SU-DHL-6 (cell line): ENCODE data around the gene CCDC187.

Experiments
- H2AFZ ChIP-seq: fragments of 200-600 bp; sonication (generic); 2 replicates; pipeline ENCODE4 v1.6.1; 2014; ENCODE audit warnings: low read depth, mild to moderate bottlenecking, moderate library complexity, mixed read lengths, antibody characterized with exemption, low read length; ENCODE audit not compliant: severe bottlenecking
- H3F3A ChIP-seq: fragments of 200-600 bp; shearing (Covaris generic); 2 replicates; pipeline ENCODE4 v1.6.0; 2016; ENCODE audit warnings: antibody characterized with exemption, mild to moderate bottlenecking; ENCODE audit not compliant: insufficient read depth
- H3K27ac ChIP-seq: fragments of 200-600 bp; sonication (generic); 2 replicates; pipeline ENCODE4 v1.5.1; 2016; ENCODE audit warnings: low read depth, mild to moderate bottlenecking, low read length, moderate library complexity, mixed read lengths
- H3K27me3 ChIP-seq: fragments of 200-600 bp; sonication (generic), shearing (Covaris generic); 2 replicates; pipeline ENCODE4 v1.6.0; 2014; ENCODE audit warnings: mild to moderate bottlenecking, low read length
- H3K36me3 ChIP-seq: fragments of 200-600 bp; sonication (generic); 2 replicates; pipeline ENCODE4 v1.6.1; 2014; ENCODE audit warnings: mild to moderate bottlenecking, low read length, mixed read lengths
- H3K4me2 ChIP-seq: fragments of 300-600, 200-600 bp; shearing (Covaris generic), sonication (generic); 2 replicates; pipeline ENCODE4 v1.6.0; 2014; ENCODE audit warnings: low read length, low read depth, mild to moderate bottlenecking; ENCODE audit not compliant: poor library complexity, severe bottlenecking
- H3K4me3 ChIP-seq: fragments of 200-600 bp; sonication (generic); 2 replicates; pipeline ENCODE4 v1.5.1; 2014; ENCODE audit warnings: antibody characterized with exemption, low read length, mild to moderate bottlenecking, mixed read lengths; ENCODE audit not compliant: insufficient read depth, poor library complexity, severe bottlenecking
- H3K79me2 ChIP-seq: fragments of 200-600 bp; sonication (generic); 2 replicates; pipeline ENCODE4 v1.6.1; 2014; ENCODE audit warnings: mild to moderate bottlenecking, low read length, moderate library complexity; ENCODE audit not compliant: insufficient read depth
- H3K9ac ChIP-seq: fragments of 200-600 bp; sonication (generic); 2 replicates; pipeline ENCODE4 v1.7.0; 2014; ENCODE audit warnings: mild to moderate bottlenecking, low read length
- H3K9me2 ChIP-seq: fragments of 200-600 bp; sonication (generic); replicated peaks from 2 replicates; pipeline ENCODE4 v1.6.1; 2014; ENCODE audit warnings: low read length; ENCODE audit not compliant: insufficient read depth
- H3K9me3 ChIP-seq: fragments of 200-600 bp; sonication (generic); 2 replicates; pipeline ENCODE4 v1.6.1; 2014; ENCODE audit warnings: low read length, mixed read lengths; ENCODE audit not compliant: insufficient read depth
- H4K20me1 ChIP-seq: fragments of 200-600 bp; sonication (generic); 2 replicates; pipeline ENCODE4 v1.6.1; 2014; ENCODE audit warnings: low read depth, mild to moderate bottlenecking, antibody characterized with exemption, low read length, moderate library complexity, mixed read lengths
- EZH2phosphoT487 ChIP-seq: fragments of 200-600 bp; sonication (generic), shearing (Covaris generic); conservative IDR thresholded peaks from 2 replicates; pipeline ENCODE4 v1.6.1; 2018; ENCODE audit warnings: mild to moderate bottlenecking, antibody characterized with exemption, low read length, moderate library complexity, mixed read lengths
- TF ChIP-seq, protein P1 (sequence below): fragments of 200-600 bp; sonication (generic); IDR thresholded peaks from one replicate; pipeline ENCODE4 v1.5.1; 2017; ENCODE audit warnings: antibody characterized with exemption, mild to moderate bottlenecking, low read length, moderate library complexity; ENCODE audit not compliant: insufficient read depth, poor library complexity, severe bottlenecking

CCDC187 gene

DNA sequence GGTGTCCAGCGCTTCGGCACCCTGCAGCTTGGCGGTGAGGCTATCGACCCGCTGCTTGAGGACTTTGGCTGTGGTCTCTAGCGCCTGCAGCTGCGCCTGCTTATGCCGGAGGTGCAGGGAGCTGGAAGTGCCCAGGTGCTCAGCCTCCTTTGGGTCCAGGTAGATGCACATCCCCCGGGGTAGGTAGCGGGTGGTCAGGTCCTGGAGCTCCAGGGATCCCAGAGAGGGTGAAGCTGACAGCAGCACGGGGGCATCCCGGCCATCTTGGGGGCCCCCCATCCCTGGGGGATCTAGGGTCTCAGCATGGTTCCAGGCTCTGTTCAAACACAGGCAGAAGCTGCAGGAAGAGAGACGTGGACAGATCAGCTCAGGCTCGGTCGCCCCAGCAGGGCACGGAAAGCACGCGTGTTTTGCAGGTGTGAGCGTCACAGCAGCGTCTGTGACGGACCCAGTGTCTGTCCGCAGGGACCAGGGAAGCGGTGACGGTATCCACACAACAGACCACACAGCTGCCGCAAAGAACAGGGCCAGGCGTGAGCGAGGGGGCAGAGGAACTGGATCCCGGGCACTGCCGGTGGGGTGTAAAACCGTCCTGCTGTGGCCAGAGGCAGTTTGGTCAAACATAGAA lies 17.4 kb downstream of the CCDC187 start:
- Histone ChIP-seq H3K27me3 (no peaks in the 10 kb centered on the region), H4K20me1 (no peaks in the 10 kb centered on the region), H3K9me3 (no peaks in the 10 kb centered on the region), H3K9me2 (no peaks in the 10 kb centered on the region), H3K4me3 (no peak overlapping the region), H2AFZ (no peak overlapping the region), H3K36me3 (no peaks in the 10 kb centered on the region), H3K27ac (no peak overlapping the region), H3K79me2 (no peaks in the 10 kb centered on the region), H3K9ac (no peak overlapping the region), H3F3A (no peaks in the 10 kb centered on the region), H3K4me2 (no peak overlapping the region)
- no peak for TF ChIP-seq EZH2phosphoT487
- TF ChIP-seq, protein P1, sequence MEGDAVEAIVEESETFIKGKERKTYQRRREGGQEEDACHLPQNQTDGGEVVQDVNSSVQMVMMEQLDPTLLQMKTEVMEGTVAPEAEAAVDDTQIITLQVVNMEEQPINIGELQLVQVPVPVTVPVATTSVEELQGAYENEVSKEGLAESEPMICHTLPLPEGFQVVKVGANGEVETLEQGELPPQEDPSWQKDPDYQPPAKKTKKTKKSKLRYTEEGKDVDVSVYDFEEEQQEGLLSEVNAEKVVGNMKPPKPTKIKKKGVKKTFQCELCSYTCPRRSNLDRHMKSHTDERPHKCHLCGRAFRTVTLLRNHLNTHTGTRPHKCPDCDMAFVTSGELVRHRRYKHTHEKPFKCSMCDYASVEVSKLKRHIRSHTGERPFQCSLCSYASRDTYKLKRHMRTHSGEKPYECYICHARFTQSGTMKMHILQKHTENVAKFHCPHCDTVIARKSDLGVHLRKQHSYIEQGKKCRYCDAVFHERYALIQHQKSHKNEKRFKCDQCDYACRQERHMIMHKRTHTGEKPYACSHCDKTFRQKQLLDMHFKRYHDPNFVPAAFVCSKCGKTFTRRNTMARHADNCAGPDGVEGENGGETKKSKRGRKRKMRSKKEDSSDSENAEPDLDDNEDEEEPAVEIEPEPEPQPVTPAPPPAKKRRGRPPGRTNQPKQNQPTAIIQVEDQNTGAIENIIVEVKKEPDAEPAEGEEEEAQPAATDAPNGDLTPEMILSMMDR, result no peak

DNA sequence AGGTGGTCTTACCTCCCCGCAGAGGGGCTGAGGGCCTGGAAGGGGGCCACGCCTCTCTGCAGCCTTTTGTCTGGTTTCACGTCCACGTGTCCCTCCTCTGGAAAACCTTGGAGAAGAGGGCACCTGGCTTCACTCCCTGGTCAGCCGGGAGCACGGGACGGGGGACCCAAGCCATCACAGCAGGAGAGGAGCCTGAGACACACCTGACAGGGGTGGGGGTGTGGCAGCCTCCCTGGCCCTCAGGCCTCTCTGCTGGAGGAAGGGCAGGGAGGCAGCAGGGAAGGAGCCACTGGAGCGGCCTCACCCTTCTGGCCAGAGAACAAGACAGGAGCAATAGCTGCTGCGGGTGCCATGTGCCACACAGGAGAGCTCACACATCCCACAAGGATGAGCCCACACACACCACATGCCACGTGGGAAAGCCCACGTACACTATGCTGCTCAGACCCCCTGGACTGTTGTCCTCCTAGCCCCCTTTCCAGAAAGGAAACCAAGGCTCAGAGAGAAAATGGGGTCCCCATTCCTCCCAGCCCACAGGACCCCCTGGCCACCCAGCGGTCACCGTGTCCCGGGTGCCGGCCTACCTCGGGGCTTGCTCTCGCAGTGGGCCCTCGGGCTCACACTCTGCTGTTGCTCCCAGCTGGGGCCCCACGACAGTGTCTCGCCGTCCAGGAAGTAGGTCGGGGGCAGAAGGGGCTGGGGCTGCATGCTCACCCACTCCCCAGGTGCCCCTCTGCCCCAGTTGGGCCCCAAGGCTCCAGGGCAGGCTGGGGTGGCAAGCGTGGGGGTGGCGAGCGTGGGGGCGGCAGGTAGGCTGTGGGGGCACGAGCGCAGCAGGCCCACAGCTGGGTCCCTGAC lies 18.2 kb downstream of the CCDC187 start:
- no peak for TF ChIP-seq EZH2phosphoT487
- TF ChIP-seq, protein P1, result no peak
- H3K36me3 ChIP-seq, result no peaks in the 10 kb centered on the region
- no peak overlapping the region for H3K4me2 ChIP-seq
- no peaks in the 10 kb centered on the region for H3K9me3 ChIP-seq
- no peaks in the 10 kb centered on the region for H4K20me1 ChIP-seq
- H3K79me2 ChIP-seq, result no peaks in the 10 kb centered on the region
- H3K27ac ChIP-seq, result no peak overlapping the region
- no peak overlapping the region for H2AFZ ChIP-seq
- H3K4me3 ChIP-seq, result no peak overlapping the region
- H3K9me2 ChIP-seq, result no peaks in the 10 kb centered on the region
- H3F3A ChIP-seq, result no peaks in the 10 kb centered on the region
- H3K27me3 ChIP-seq, result no peaks in the 10 kb centered on the region
- H3K9ac ChIP-seq, result no peak overlapping the region

DNA sequence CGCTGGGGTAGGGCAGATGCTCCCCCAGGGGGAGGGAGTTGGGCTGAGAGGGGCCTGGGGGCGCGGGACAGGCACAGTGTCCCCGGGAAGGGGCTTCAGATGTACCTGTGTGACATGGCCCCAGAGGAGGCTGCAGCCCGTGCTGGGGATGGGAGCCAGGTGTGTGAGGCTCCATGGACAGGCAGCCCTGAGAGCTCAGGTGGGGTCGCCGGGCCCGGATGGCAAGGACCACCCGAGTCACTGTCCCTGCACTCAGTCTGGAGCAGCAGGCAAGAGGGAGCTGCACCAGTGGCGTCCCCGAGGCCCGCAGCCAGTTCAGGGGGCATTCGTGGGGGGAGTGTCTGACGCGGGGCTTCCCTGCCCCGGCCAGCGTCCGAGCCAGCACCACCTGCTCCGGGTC lies 18.9 kb downstream of the CCDC187 start:
- Histone ChIP-seq H3K4me2 (no peak overlapping the region), H3K9me2 (no peaks in the 10 kb centered on the region), H2AFZ (no peak overlapping the region), H4K20me1 (no peaks in the 10 kb centered on the region), H3K79me2 (no peaks in the 10 kb centered on the region), H3K27ac (no peak overlapping the region), H3F3A (no peaks in the 10 kb centered on the region), H3K4me3 (no peak overlapping the region), H3K36me3 (no peaks in the 10 kb centered on the region), H3K9me3 (no peaks in the 10 kb centered on the region), H3K27me3 (no peaks in the 10 kb centered on the region), H3K9ac (no peak overlapping the region)
- TF ChIP-seq, protein P1, result no peak
- no peak for TF ChIP-seq EZH2phosphoT487
